Ovary (tissue), 9 donors: ENCODE results near the gene MCM5. TPM values are rescaled to one million over a fixed set of nuclear protein-coding genes. Genes with fewer than 3 reads are reported as not detected.

Source experiments
- DNase-seq, 5 donors: peaks; one replicate each; pipeline ENCODE4 v3.0.0-alpha.2; 2019 to 2020
- H3K27ac ChIP-seq, 2 donors: fragments of 200-600 bp; one replicate each; pipeline versions ENCODE4 v1.5.1 to v1.8.0; 2019 to 2022
- H3K27me3 ChIP-seq: fragments of 200-600 bp; one replicate; pipeline ENCODE4 v1.8.0; 2022
- H3K36me3 ChIP-seq: fragments of 200-600 bp; sonication (generic); one replicate; pipeline ENCODE4 v1.5.1; 2019
- H3K4me1 ChIP-seq: one replicate; pipeline ENCODE4 v1.8.1; 2013; ENCODE audit warnings: mild to moderate bottlenecking, moderate library complexity; ENCODE audit not compliant: insufficient read depth
- H3K4me3 ChIP-seq: fragments of 200-600 bp; sonication (generic); one replicate; pipeline ENCODE4 v1.5.1; 2017
- H3K9me3 ChIP-seq, 2 donors: fragments of 200-600 bp in 1 of 2; sonication (generic) in 1 of 2; one replicate each; pipeline versions ENCODE4 v1.5.1 to v1.8.1; 2013 to 2019; ENCODE audit warnings: mild to moderate bottlenecking in 1 of 2, moderate library complexity in 1 of 2
- EP300 ChIP-seq: sonication (generic); formaldehyde crosslinking; IDR thresholded peaks from one replicate; pipeline ENCODE4 v1.6.1; 2017; ENCODE audit warnings: antibody characterized with exemption
- POLR2A ChIP-seq: fragments of 450-650 bp; IDR thresholded peaks from one replicate; pipeline ENCODE4 v1.6.1; 2017; ENCODE audit warnings: antibody characterized with exemption, mild to moderate bottlenecking, moderate library complexity
- WGBS, 3 donors: extraction: QIAGEN DNeasy Blood & Tissue Kit in 1 of 3; methylation state at CpG; one replicate each; pipeline versions ENCODE4 v1.1.5 to v1.1.7; 2013 to 2017; 5-methylcytosine and 5-hydroxymethylcytosine counted together
- intact Hi-C, 4 donors: fragments of 100-400 bp; cut with DNase I; formaldehyde crosslinking; loops; one replicate each; pipeline versions ENCODE4 v1.11.0 to v1.15.1; 2022 to 2023
- polyA plus RNA-seq, 2 donors: library from polyadenylated mRNA; stranded (reverse); fragments of 200-250 nt in 1 of 2; fragments of 350-450 nt in 1 of 2; fragmentation: Illumina TruSeq in 1 of 2; extraction: RNeasy Lipid Tissue Mini Kit (QIAGEN cat#74804) in 1 of 2; gene quantifications; one replicate each; pipeline ENCODE4 v1.2.3, GENCODE V29; 2013 to 2014
- total RNA-seq, 7 donors: library from RNA; depleted of rRNA in 2 of 7; stranded (reverse); fragments of >200 nt in 2 of 7; fragmentation: NEBNext Ultra II Directional in 3 of 7; extraction: Animal tissue kit (Norgen Biotek cat#: 25700) in 3 of 7; gene quantifications; one replicate each; pipeline versions ENCODE4 v1.1.0 to v1.2.4, GENCODE V29; 2016 to 2023
- TF ChIP-seq, protein P1 (sequence below), 3 donors: fragments of 450-650 bp in 2 of 3; fragments of 200-600 bp in 1 of 3; IDR thresholded peaks; one replicate each; pipeline versions ENCODE4 v1.5.1 to v1.8.0; 2016 to 2022; ENCODE audit warnings: antibody characterized with exemption in 3 of 3, mild to moderate bottlenecking in 1 of 3
- donor health status: DM: no; HTN: no; CAD: no; lungs with moderate emphysema.
- donor health status: DM: no; HTN: no; CAD: no.
- donor health status: Bipolar disorder and iron deficiency.
- donor health status: DM: yes; HTN: yes; CAD: no.
- donor health status: DM: no; HTN: no; CAD: no.
- donor health status: DM: yes; HTN: yes; CAD: no.

Gene MCM5
- total and polyA plus RNA-seq, 9 donors, result 6.6 to 42.5 (median 39.1) TPM

DNA sequence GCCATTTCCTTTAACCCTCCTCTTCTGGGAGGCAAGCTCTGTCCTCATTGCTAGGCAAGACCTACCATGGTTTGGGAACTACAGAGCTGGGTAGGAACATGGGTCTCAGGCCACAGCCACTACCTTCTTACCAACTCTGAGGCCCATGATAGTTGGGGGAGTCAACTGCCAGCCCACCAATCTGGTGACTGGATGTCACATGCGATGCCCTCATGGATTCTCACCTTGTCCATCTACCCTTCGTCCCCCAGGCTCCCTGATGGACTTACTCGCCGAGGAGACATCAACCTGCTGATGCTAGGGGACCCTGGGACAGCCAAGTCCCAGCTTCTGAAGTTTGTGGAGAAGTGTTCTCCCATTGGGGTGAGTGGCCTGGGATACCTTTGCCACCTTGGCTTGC lies 13.7 kb downstream of the MCM5 start:
- H3K4me3 ChIP-seq, result no peak overlapping the region
- intact Hi-C loops, result no loop called here
- no peaks in the 10 kb centered on the region for H3K27me3 ChIP-seq
- no peak for DNase-seq
- 83 to 93% (median 86%) methylated on average over 4 of the region's 4 CpGs for WGBS, 3 donors
- H3K36me3 ChIP-seq, result no peaks in the 10 kb centered on the region
- no peak for TF ChIP-seq EP300
- TF ChIP-seq, protein P1, sequence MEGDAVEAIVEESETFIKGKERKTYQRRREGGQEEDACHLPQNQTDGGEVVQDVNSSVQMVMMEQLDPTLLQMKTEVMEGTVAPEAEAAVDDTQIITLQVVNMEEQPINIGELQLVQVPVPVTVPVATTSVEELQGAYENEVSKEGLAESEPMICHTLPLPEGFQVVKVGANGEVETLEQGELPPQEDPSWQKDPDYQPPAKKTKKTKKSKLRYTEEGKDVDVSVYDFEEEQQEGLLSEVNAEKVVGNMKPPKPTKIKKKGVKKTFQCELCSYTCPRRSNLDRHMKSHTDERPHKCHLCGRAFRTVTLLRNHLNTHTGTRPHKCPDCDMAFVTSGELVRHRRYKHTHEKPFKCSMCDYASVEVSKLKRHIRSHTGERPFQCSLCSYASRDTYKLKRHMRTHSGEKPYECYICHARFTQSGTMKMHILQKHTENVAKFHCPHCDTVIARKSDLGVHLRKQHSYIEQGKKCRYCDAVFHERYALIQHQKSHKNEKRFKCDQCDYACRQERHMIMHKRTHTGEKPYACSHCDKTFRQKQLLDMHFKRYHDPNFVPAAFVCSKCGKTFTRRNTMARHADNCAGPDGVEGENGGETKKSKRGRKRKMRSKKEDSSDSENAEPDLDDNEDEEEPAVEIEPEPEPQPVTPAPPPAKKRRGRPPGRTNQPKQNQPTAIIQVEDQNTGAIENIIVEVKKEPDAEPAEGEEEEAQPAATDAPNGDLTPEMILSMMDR (IDR thresholded peaks at IDR 0.05), result no peak
- H3K9me3 ChIP-seq, result no peaks in the 10 kb centered on the region
- H3K4me1 ChIP-seq, result no peaks in the 10 kb centered on the region
- H3K27ac ChIP-seq, result no peak overlapping the region

- Histone ChIP-seq H3K9me3 (no peaks in the 10 kb centered on the region), H3K4me3 (no peak overlapping the region), H3K27ac (no peak overlapping the region), H3K27me3 (no peaks in the 10 kb centered on the region), H3K36me3 (no peaks in the 10 kb centered on the region), H3K4me1 (no peaks in the 10 kb centered on the region)
- intact Hi-C loops, result no loop called here
- DNase-seq, result no peak
- 88 to 91% (median 88%) methylated on average over 9 of the region's 9 CpGs for WGBS, 3 donors
- TF ChIP-seq POLR2A, result no peak
- TF ChIP-seq, protein P1 (IDR thresholded peaks at IDR 0.05), result no peak
- no peak for TF ChIP-seq EP300
Observed at GRCh38 chr22:35417606-35418005, 17.7 kb downstream of the MCM5 start.

DNA sequence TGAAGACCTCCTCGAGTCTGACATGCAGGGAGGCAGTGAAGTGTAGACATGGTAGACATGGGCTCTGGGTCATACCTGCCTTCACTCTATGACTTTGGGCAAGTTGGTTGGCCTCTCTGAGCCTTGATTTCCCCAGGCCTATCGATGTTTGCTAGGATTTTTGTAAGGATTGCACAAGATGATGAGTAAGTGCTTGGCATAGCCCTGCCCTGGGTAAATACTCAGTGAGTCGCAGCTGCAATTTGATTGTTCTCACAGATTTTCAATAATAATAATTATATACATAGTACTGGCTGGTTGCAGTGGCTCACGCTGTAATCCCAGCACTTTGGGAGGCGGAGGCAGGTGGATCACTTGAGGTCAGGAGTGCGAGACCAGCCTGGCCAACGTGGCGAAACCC lies 18.1 kb downstream of the MCM5 start:
- Histone ChIP-seq H3K36me3 (no peaks in the 10 kb centered on the region), H3K4me1 (no peaks in the 10 kb centered on the region), H3K27me3 (no peaks in the 10 kb centered on the region), H3K9me3 (no peaks in the 10 kb centered on the region), H3K27ac (no peak overlapping the region), H3K4me3 (no peak overlapping the region)
- TF ChIP-seq EP300, result no peak
- TF ChIP-seq POLR2A, result no peak
- TF ChIP-seq, protein P1 (IDR thresholded peaks at IDR 0.05), result no peak
- no peak for DNase-seq
- intact Hi-C loops, result no loop called here
- 88 to 91% (median 90%) methylated on average over 8 of the region's 8 CpGs for WGBS, 3 donors

DNA sequence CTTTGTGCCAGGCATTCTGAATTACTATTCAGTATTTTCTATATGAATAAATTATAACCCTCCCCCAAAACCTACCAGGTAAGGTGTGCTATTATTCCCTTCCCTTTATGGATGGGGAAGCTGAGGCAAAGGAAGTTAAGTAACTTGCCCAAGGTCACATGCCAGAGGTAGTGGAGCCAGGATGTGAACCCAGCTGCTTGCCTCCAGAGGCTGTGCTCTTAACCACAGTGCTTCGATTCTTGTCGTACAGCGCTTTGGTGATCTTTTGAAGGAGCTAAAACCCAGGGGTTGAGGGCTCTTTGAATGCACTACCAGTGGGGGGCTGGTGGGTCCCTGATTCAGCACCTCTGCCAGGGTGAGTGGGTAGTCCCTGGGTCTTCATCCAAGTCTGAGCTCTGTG lies 18.8 kb downstream of the MCM5 start:
- 87 to 89% (median 87%) methylated on average over 3 of the region's 3 CpGs for WGBS, 3 donors

More for the DNA sequence above, 18.8 kb downstream of the MCM5 start:
- Histone ChIP-seq H3K27ac (no peak overlapping the region), H3K27me3 (no peaks in the 10 kb centered on the region), H3K9me3 (no peaks in the 10 kb centered on the region), H3K4me1 (no peaks in the 10 kb centered on the region), H3K4me3 (no peak overlapping the region), H3K36me3 (no peaks in the 10 kb centered on the region)
- no peak for DNase-seq
- TF ChIP-seq, protein P1 (IDR thresholded peaks at IDR 0.05), result no peak
- TF ChIP-seq EP300 (no peak), POLR2A (no peak)
- intact Hi-C loops, result no loop called here
